ENCODE results near the gene RPS26. TPM values are rescaled to one million over a fixed set of nuclear protein-coding genes. Genes with fewer than 3 reads are reported as not detected.

Gene RPS26
- total RNA-seq, 1 experiment from 2014 or later: 46.4 TPM

DNA sequence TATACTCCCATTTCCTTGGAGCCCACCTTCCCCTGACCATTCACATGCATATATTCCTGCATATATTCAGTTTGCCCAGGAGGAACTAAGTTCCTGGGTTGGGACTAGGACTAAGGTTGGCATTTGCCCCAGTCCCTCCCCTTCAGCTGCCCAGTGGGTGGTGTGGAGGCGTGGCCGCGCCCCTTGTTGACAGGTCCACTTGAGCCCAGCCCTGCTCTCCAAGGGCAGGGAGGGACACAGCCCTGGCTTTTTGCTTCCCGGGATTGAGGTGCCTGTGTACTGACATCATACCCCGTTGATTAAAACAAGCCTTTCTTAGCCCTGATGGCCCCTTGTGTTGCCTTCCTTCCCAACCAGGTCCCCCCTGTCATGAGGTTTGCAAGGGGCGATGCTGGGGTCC is 45.5 kb downstream of the RPS26 start:
- in situ Hi-C loops (cut with HindIII; ENCODE audit: low pct_unique_long_range_greater_than_20kb, low sequenced_read_pairs) (no loop called here), intact Hi-C loops (cut with micrococcal nuclease; ENCODE audit: unreplicated experiment) (no loop called here)
- Histone ChIP-seq H3K4me1 (ENCODE audit: control insufficient read depth, insufficient read depth, low read length) (no peaks in the 10 kb centered on the region), H3K27ac (ENCODE audit: low read length) (no peak overlapping the region), H3K27me3 (ENCODE audit: control insufficient read depth, insufficient read depth, low read length) (no peaks in the 10 kb centered on the region), H3K9me3 (ENCODE audit: control insufficient read depth, insufficient read depth, low read depth, low read length) (no peaks in the 10 kb centered on the region), H3K4me3 (ENCODE audit: low read depth in 2 of 2, low read length in 2 of 2) (no peak overlapping the region), H3K36me3 (ENCODE audit: control insufficient read depth, insufficient read depth, low read length) (no peaks in the 10 kb centered on the region)
- DNase-seq (ENCODE audit: low read depth, low spot score): no peak
- BruUV-seq (replicated peaks): no TSS peak
- POLR2A ChIA-PET: no interaction called here
- CTCF ChIA-PET: no interaction called here
- TF ChIP-seq, protein P1, sequence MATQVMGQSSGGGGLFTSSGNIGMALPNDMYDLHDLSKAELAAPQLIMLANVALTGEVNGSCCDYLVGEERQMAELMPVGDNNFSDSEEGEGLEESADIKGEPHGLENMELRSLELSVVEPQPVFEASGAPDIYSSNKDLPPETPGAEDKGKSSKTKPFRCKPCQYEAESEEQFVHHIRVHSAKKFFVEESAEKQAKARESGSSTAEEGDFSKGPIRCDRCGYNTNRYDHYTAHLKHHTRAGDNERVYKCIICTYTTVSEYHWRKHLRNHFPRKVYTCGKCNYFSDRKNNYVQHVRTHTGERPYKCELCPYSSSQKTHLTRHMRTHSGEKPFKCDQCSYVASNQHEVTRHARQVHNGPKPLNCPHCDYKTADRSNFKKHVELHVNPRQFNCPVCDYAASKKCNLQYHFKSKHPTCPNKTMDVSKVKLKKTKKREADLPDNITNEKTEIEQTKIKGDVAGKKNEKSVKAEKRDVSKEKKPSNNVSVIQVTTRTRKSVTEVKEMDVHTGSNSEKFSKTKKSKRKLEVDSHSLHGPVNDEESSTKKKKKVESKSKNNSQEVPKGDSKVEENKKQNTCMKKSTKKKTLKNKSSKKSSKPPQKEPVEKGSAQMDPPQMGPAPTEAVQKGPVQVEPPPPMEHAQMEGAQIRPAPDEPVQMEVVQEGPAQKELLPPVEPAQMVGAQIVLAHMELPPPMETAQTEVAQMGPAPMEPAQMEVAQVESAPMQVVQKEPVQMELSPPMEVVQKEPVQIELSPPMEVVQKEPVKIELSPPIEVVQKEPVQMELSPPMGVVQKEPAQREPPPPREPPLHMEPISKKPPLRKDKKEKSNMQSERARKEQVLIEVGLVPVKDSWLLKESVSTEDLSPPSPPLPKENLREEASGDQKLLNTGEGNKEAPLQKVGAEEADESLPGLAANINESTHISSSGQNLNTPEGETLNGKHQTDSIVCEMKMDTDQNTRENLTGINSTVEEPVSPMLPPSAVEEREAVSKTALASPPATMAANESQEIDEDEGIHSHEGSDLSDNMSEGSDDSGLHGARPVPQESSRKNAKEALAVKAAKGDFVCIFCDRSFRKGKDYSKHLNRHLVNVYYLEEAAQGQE (IDR thresholded peaks at IDR 0.05; ENCODE audit: insufficient read depth in 1 of 2, low read depth in 2 of 2, low read length in 1 of 2): no peak
- TF ChIP-seq CTCF (IDR thresholded peaks at IDR 0.05): no peak
- TF ChIP-seq SIN3A (IDR thresholded peaks at IDR 0.05; ENCODE audit: borderline replicate concordance, insufficient read depth, low read depth, low read length): no peak
- no peak for TF ChIP-seq POLR2AphosphoS5 (IDR thresholded peaks at IDR 0.05; ENCODE audit: low read depth, low read length)
- no peak for TF ChIP-seq TCF7L2 (IDR thresholded peaks at IDR 0.05; ENCODE audit: low read depth, low read length)
- ATAC-seq: no peak

Other genes starting within 250 kb of the RPS26 start
- 69.3 TPM for gene SARNP, start 224.2 kb upstream of the RPS26 start, total RNA-seq (2021; ENCODE audit: unreplicated experiment)
- gene ORMDL2, start 223.9 kb upstream of the RPS26 start, total RNA-seq (2021; ENCODE audit: unreplicated experiment): 59.6 TPM
- 51.9 TPM for gene DNAJC14, start 212.3 kb upstream of the RPS26 start, total RNA-seq (2021; ENCODE audit: unreplicated experiment)
- gene MMP19, start 199.0 kb upstream of the RPS26 start, total RNA-seq (2021; ENCODE audit: unreplicated experiment): 0.05 TPM
- 32.2 TPM for gene PYM1, start 114.0 kb upstream of the RPS26 start, total RNA-seq (2021; ENCODE audit: unreplicated experiment)
- 7.6 TPM for gene DGKA, start 110.8 kb upstream of the RPS26 start, total RNA-seq (2021; ENCODE audit: unreplicated experiment)
- 1.2 TPM for gene PMEL, start 75.9 kb upstream of the RPS26 start, total RNA-seq (2021; ENCODE audit: unreplicated experiment)
- 72.9 TPM for gene CDK2, start 75.1 kb upstream of the RPS26 start, total RNA-seq (2021; ENCODE audit: unreplicated experiment)
- gene RAB5B, start 67.8 kb upstream of the RPS26 start, total RNA-seq (2021; ENCODE audit: unreplicated experiment): 102 TPM
- 20.7 TPM for gene SUOX, start 44.6 kb upstream of the RPS26 start, total RNA-seq (2021; ENCODE audit: unreplicated experiment)
- 6.9 TPM for gene IKZF4, start 20.9 kb upstream of the RPS26 start, total RNA-seq (2021; ENCODE audit: unreplicated experiment)
- 0.90 TPM for gene ERBB3, start 38.2 kb downstream of the RPS26 start, total RNA-seq (2021; ENCODE audit: unreplicated experiment)
- 175 TPM for gene PA2G4, start 62.6 kb downstream of the RPS26 start, total RNA-seq (2021; ENCODE audit: unreplicated experiment)
- gene RPL41, start 74.7 kb downstream of the RPS26 start, total RNA-seq (2021; ENCODE audit: unreplicated experiment): 2,264 TPM
- 6.0 TPM for gene ZC3H10, start 76.3 kb downstream of the RPS26 start, total RNA-seq (2021; ENCODE audit: unreplicated experiment)
- gene ESYT1, start 86.3 kb downstream of the RPS26 start, total RNA-seq (2021; ENCODE audit: unreplicated experiment): 152 TPM
- gene MYL6B, start 110.7 kb downstream of the RPS26 start, total RNA-seq (2021; ENCODE audit: unreplicated experiment): 66.5 TPM
- 1,024 TPM for gene MYL6, start 116.4 kb downstream of the RPS26 start, total RNA-seq (2021; ENCODE audit: unreplicated experiment)
- 129 TPM for gene SMARCC2, start 147.6 kb downstream of the RPS26 start, total RNA-seq (2021; ENCODE audit: unreplicated experiment)
- gene RNF41, start 180.0 kb downstream of the RPS26 start, total RNA-seq (2021; ENCODE audit: unreplicated experiment): 35.3 TPM
- 99.6 TPM for gene NABP2, start 182.4 kb downstream of the RPS26 start, total RNA-seq (2021; ENCODE audit: unreplicated experiment)
- gene SLC39A5, start 188.1 kb downstream of the RPS26 start, total RNA-seq (2021; ENCODE audit: unreplicated experiment): 0.23 TPM
- gene ANKRD52, start 216.5 kb downstream of the RPS26 start, total RNA-seq (2021; ENCODE audit: unreplicated experiment): 67.5 TPM
- gene COQ10A, start 225.0 kb downstream of the RPS26 start, total RNA-seq (2021; ENCODE audit: unreplicated experiment): 20.0 TPM